Adrenal gland (tissue), 5 donors: Measurements from ENCODE around the gene WWC2.

Experiments used
- POLR2A ChIP-seq, 2 donors: fragments of 450-650 bp; IDR thresholded peaks; one replicate each; pipeline ENCODE4 v1.6.1; 2017; ENCODE audit warnings: antibody characterized with exemption in 2 of 2, mild to moderate bottlenecking in 2 of 2, moderate library complexity in 1 of 2
- TF ChIP-seq, protein P1 (sequence below), 6 experiments: fragments of 450-650 bp in 4 of 6; fragments of 200-600 bp in 2 of 6; sonication (generic) in 1 of 6; IDR thresholded peaks; 1 replicate in 5 of 6; 2 replicates in 1 of 6; pipeline versions ENCODE4 v1.5.1 to v1.8.0; 2016 to 2021; ENCODE audit warnings: antibody characterized with exemption in 6 of 6, mild to moderate bottlenecking in 2 of 6, moderate library complexity in 1 of 6
- donor health status: DM: no; HTN: no; CAD: no.

DNA sequence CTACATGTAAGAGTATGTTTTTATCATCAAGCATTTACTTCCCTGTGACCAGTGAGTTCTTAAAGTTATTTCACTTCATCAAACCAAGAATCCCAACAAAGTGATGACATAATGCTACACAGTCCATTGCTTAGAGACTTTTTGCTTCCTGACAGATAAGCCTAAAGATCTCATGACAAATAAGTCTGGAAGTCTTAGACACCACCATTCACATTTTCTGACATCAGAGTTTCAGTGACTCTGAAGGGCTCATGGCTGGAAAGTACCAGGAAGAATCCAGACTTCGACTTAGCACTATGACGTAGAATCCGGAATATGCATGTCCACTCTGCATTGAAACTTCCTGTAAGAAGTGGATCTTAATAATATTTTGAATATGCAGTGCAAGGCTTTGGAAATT lies 167.3 kb downstream of the WWC2 start:
- TF ChIP-seq, protein P1, sequence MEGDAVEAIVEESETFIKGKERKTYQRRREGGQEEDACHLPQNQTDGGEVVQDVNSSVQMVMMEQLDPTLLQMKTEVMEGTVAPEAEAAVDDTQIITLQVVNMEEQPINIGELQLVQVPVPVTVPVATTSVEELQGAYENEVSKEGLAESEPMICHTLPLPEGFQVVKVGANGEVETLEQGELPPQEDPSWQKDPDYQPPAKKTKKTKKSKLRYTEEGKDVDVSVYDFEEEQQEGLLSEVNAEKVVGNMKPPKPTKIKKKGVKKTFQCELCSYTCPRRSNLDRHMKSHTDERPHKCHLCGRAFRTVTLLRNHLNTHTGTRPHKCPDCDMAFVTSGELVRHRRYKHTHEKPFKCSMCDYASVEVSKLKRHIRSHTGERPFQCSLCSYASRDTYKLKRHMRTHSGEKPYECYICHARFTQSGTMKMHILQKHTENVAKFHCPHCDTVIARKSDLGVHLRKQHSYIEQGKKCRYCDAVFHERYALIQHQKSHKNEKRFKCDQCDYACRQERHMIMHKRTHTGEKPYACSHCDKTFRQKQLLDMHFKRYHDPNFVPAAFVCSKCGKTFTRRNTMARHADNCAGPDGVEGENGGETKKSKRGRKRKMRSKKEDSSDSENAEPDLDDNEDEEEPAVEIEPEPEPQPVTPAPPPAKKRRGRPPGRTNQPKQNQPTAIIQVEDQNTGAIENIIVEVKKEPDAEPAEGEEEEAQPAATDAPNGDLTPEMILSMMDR (IDR thresholded peaks at IDR 0.05), result no peak
- TF ChIP-seq POLR2A (IDR thresholded peaks at IDR 0.05), result no peak
